Measurements from ENCODE around the gene OR14I1.

The OR14I1 gene

DNA sequence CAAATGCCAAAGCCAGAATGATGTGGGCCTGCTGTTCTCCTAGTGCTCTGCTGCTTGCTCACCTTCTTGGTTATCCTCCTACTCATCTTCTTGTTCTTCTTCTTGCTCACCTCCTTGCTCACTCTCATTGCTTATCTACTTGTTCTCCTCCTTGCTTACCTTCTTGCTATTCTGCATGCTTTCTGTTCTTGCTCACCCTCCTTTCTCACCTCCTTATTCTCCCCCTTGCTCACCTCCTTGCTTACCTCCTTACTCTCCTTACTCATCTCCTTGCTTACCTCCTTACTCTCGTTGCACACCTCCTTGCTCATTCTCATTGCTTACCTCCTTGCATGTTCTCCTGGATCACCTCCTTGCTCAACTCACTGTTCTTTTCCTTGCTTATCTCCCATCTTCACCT is at the start of gene OR14I1:
TSS of gene OR14I1 (minus strand) at position 53 of the 400 bp plus-strand sequence.
- no peak for DNase-seq (ENCODE audit: low spot score)

DNA sequence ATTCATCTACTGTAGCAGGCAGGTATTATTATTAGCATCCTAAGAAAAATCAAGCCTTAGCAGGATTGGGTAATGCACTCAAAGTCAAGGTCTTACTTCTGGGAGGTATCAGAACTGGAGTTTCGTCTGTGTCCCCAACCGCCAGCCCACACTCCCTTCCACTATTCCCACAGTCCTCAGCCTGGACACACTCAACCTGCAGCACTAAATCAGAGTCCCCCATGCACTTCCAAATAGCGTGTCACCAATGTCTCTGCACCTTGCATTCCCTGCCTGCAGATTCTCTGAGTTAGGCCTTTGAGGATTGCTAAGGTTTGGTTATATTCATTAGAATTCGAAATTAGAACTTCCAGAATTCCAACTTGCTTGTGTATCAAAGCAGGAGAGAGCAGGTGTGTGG is 49.1 kb upstream of the OR14I1 start:
- no peak for DNase-seq (ENCODE audit: low spot score)

DNA sequence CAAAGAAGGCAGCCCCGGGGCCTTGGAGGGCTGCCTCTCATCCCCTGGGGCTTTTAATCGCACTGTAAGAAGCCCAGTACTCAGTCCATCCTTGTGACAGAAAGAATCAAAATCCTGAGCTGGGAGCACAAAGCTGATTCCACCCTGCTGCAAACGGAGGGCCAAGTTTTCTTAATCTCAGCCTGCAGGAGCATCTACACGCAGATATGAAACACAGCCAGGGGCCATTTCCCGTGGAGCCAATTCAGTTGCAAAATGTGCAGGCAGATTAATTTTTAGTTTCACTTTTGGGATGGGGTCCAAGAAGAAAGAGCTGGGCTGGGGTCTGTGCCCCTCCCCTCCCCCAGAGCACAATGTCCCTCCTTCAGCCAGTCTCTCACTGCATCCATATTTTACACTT is 48.6 kb upstream of the OR14I1 start:
- no peak for DNase-seq (ENCODE audit: low spot score)

DNA sequence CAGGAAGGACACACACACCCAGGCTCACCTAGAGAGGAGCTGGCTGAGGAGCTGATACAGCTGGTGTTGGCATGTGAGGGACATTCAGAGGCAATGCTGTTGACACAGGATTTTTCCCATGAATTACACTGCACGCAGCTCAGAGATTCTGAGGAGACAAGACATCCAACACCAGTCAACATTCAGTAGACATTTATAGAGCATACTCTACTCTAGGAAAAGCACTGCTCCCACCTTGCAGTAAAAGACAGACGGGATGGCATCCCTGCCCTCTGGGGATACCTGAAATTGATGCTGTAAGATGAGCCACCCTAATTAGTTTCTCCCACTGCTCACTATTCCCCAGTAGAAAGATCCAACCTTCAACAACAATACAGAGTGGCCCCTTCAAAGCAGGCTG is 47.9 kb upstream of the OR14I1 start:
- no peak for DNase-seq (ENCODE audit: low spot score)

DNA sequence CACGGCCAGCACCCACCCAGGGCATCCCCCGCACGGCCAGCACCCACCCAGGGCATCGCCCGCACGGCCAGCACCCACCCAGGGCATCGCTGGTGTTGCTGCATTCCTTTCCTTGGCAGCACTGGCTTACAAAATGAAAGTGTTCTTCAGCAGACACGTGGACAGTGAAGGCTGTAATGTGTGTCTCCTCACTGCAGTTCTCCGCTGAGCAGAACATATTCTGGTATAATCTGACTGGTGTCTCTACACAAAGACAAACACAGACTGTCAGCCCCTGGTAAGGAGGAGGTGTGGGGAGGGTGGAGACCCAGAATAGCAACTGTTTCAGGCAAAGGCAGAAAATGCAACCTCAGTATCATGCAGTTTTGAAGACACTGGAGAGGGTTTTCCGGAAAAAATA is 45.6 kb upstream of the OR14I1 start:
- DNase-seq (ENCODE audit: low spot score) = no peak

DNA sequence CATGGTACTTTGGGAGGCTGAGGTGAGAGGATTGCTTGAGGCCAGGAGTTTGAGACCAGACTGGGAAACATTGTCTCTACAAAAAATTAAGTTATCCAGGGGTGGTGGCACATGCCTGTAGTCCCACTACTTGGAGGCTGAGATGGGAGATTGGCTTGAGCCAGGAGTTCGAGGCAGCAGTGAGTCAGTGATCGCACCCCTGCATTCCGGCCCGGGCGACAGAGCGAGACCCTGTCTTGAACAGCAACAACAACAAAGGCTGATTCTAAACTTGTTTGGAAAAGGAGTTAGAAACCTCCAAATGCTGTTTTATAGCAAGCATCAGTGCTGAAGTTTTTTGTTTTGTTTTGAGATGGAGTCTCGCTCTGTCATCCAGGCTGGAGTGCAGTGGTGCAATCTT is 38.3 kb upstream of the OR14I1 start:
- no peak for DNase-seq (ENCODE audit: low spot score)

DNA sequence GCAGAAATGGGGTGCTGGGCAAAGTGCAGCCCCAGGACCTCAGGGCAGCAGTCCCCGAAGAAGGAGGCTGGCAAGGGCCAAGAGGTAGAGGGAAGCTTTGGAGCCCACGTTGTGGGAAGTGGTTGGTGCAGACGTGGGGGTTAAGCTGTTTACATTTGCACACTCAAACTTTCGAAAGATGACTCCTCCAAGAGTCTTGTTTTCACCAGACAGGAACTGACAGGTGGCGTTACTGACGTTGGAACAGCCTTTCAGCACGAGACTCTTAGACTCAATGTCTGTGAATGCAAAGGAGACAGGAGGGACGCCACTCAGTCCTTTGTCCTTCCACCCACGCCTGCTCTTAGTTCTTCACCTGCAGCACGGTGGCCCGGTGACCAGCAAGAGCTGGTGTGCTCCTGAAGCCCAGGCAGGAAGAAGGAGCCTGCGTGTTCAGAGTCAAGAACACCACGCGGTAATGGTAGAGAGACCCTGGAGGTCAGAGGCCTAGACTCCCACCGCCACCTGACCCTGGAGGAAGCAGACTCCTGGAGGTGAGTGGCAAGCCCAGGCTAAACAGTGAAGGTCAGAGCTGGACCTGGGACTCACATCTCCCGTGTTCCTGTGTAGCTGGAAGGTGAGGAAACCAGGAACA is 37.1 kb upstream of the OR14I1 start:
- no peak for DNase-seq (ENCODE audit: low spot score)

DNA sequence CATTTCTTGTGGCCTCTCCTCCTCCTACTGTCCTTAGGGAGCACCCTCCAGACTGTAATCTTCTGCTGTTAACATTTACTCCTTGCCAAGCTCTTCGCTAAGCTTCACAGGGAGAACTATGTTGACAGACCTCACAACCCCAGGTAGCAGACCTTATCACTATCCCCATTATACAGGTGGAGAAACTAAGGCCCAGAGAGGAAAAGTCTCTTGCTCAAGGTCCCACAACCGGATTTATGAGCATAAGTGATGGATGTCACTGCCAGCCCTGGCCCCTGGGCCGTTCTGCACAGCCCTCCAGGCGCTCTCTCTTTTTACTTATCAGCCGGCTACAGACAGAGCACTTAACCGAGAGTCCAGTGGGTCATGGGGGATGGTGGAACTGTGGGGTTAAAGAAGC is 34.9 kb upstream of the OR14I1 start:
- no peak for DNase-seq (ENCODE audit: low spot score)

DNA sequence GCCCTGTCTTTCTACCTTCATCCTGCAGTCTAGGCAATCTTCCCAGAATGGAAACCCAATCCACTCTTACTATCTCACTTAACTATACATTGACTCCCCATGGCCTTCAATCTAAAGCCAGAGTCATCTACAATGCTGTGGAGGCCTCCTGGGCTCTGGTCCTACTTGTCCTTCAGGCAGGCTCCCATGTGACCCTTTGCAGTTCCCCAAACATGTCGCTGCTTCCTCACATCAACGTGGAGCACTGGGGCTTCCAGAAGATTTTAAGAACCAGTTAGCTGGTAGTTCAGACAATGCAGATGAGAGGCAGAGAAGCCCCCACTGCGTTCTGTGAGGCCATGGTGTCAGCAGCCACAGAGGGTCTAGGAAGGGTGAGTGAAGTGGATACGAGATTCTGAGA is 34.4 kb upstream of the OR14I1 start:
- no peak for DNase-seq (ENCODE audit: low spot score)

DNA sequence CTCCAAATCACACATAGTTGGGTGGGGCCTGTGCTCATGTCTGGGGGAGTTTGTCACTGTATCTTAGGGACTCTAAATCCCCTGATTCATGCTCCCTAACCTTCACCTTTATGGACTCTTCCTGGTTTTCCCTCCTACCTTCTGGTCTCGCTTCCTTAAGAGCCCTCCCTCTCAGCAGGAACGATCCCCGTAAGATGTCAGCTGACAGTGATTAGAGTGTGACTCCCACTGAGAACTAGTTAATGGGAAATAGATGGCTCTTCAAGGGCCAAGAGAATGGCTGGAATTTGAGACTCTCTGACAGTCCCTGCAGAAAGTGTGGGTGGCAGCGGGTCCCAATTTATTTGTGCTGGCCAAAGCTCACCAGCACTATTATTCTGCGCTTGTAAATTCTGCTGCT is 31.0 kb upstream of the OR14I1 start:
- DNase-seq (ENCODE audit: low spot score) = no peak

DNA sequence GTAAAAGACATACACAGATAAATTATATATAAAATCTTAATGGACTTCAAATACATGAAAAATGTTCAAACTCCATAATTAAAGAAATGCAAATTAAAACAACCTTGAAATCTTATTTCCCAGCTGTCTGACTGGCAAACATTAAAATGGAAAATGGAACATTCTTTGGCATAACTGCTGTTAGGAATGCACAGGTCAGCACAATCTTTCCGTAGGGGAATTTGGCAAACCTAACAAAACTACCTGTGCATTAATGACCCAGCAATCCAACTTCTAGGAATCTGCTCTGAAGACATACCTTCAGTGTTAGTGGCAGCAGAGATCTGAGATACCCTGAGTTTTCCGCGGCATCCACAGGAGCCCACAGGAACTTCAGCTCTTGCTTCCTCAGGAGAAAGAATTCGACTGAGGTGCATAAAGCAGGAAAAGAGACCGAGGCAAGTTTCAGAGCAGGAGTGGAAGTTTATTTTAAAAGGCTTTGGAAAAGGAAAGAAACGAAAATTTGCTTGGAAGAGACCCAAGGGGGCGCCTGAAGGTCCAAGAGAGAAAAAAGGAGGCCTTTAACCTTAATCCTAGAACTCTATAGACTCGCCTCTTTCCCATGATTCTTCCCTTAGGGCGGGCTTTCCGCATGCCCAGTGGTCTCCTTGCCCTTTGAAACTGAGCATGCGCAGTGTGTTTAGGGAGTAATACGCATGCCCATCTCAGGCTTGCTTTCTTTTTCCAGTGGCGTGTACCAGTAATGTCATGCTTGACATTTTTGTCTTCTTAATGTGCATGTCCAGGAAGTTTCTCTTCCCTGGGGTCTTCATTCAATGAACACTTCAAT is 28.2 kb upstream of the OR14I1 start:
- DNase-seq (ENCODE audit: low spot score) = no peak

DNA sequence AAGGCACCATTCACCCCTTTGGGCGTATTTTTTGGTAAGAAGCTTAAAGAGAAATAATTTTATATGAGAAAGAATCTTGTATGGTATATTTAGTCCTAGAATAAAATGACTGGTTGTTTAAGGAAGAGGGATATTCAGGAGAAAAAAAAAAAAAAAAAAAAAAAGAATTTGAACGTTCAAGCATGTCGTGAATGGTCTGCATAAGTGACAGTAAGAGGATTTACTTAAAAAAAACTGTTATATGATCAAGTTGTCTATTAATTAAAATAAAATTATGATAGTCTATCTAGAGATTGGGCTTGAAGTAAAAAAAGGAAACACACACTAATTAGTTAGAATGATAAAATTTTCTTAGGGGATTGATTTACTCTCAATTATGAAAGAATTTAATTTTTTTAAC is 11.7 kb upstream of the OR14I1 start:
- DNase-seq (ENCODE audit: low spot score) = no peak

DNA sequence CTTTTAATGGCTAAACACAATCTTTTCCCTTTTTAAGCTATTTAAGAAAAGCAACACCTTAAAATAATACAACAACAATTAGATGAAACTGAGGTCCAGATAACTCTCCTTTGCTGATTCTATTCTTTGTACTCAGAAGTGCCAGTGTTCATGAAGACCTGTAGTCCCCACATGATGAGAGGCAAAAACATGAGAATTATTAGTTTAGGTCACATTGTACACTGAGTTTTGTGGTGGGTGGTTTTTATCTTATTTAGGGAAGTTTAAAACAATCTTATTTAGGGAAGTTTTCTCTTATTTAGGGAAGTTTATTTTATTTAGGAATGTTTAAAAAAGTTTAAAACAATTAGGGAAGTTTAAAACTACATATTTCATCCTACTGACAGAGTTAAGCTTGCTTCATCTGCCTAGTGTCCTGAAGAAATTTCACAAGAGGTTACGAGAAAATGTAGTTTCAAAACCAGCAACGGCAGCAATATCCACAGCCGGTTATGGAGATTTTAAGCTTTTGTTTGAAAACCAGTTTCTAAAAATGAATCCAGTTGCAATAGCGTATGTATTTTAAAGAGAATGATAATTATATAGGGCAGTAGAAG is 7.8 kb upstream of the OR14I1 start:
- DNase-seq (ENCODE audit: low spot score) = no peak

DNA sequence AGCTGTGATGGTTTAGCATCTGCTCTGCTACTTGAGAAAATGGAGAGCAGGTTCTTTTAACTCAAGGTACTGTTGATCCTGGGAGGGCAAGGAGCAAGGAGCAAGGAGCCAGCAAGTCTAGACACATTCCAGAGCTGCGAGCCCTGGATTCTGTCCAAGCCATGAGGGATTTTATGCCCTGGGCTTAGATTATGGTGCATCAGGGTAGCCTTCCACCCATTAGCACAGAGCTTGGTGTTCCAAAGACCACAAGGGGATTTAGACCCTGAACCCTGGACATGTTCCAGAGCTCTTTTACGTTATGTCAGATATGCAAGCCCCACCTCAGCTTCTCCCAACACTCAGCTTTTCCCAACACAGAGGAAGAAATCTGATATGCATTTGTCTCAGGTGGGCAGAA is 2.0 kb upstream of the OR14I1 start:
- DNase-seq (ENCODE audit: low spot score) = no peak

DNA sequence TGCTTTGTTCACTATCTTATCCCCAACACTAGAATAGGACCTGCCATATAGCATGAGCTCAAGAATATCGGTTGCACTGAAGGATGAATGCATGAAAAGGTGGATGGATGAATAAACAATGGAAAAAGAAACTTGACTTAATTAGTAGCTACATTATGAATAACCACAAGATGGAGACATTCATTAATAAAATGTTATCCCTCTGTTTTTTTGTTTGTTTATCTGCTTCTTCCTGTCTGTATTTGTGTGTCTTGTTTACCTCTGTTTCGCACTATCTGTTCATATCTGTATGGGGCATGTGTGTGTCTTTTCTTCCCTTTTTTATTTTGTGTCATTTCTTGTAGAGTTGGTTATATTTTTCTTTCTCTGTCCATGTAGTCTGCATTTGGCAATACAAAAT is 1.1 kb upstream of the OR14I1 start:
- DNase-seq (ENCODE audit: low spot score) = no peak

DNA sequence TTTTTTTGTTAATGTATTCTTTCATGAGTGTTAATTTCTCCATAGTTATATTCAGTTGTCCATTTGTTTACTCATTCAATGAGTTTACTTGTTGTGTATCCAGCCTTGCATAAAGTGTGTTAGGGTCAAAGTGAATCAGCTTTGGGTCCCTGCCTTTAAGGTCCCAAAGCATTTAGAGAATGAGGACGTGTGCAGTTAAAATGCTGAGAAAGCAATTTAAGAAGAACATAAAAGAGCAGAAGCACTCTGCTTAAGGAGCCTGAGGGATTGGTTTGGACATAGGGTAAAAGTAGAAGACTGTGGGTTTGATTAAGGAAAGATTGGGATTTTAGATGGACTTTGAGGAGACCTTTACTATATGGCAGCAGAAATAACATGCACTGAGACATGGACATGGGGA is 3.5 kb downstream of the OR14I1 start:
- no peak for DNase-seq (ENCODE audit: low spot score)

DNA sequence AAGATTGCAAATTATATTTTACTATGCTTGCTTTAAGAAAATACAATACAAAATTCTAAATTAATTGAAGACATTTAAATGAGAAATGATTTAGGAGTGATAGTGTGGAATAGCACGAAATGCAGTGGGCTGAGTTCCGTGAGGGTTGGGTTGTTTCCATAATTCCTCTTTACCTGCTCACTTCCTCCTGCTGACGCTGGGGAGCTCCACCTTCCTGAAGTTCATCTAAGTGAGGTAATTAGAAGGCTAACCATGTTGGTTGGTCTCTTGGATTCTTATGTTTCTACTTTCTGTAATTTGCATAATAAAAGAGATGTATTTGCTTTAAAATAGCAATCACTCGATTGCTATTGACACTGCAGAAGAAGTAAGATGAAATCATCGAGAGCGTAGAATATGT is 4.7 kb downstream of the OR14I1 start:
- no peak for DNase-seq (ENCODE audit: low spot score)

DNA sequence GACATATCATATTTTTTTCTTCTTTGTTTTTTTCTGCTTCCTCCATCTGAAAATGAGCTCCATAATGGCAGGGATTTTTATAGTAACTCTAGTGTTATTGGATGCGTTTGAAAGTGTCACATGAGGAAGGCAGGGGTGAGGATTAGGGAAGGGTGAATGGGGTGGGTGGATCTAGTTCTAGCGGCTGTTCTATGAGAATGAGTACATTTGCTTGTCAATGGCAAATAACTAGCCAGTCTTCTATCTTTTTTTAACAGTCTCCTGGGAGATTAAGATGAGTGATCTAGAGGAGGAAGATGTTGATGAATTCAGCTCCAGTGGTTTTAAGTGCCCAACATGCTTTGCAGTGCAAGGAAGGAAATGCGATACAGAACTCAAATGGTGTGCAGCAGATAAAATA is 5.8 kb downstream of the OR14I1 start:
- no peak for DNase-seq (ENCODE audit: low spot score)

DNA sequence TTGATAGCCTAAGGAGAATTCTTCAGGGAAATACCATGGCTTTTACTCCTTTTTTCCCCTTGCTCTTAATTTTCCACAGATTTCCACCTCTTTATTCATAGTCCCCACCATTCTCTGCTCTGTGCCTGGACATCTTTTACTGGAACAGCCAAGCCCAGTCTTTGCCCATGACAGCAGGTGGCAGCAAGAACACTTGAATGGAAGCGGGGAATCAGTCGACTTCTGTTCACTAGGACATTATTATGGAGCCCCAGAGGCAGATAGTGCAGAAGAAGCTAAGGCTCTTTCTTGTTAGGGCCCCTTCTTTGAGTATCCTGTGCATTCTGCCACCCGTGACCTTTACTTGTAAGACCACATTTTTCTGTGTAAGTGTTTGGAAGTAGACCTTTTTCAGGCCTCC is 6.3 kb downstream of the OR14I1 start:
- no peak for DNase-seq (ENCODE audit: low spot score)

DNA sequence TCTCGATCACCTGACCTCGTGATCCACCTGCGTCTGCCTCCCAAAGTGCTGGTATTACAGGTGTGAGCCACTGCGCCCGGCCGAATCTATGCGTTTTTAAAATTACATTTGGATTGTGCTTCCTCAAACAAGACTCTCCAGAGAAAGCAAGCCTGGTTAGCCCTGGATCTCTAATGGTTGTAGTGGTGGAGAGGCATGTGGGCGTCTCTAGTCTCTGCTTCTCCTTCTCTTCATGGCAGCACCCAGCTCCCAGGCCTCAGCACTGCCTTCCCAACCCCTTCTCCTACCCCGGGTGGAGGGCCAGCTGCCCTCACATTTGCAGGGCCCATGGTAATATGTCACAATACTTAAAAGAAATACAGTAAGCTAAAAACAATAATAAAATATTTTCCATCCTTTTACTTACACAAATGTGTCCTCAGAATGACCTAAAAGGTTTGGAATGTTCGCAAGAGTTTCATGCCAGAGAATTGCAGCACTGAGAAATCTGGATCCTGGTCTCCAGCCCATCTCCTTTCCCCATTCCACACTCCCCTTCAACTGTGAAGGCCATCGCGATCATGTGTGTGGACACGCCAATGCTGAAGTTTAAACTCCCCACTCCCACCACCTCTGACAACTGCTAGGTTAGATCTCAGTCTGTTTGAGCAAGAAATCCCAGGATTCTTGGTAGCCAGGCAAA is 7.0 kb downstream of the OR14I1 start:
- no peak for DNase-seq (ENCODE audit: low spot score)

DNA sequence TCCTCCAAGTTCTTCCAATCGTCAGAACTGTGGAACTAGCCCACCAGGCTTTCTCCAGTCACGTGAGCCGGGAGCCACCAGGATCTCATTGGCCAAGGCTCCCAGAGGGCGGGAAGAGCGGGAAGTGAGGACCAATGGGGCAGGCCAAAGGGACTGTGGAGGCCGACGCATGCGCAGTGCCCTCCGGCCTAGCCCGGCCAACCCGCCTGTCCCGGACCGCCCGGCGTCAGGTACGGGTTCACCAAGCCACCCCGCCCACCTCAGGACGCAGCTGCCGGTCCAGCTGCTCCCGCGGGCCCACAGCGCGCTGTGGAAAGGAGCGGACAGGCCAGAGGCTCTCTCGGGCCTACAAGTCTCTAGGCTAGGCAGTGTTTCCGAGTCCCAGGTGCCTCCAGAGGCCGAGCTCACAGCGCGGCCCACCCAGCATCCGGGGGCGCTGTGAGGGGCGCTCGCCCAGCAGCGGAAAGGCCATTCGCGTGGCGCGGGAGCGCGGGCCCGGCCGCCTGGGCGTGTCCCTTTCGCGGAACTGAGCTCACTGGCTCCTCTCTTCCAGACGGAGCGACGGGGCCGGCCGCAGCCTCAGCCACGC is 10.9 kb downstream of the OR14I1 start:
- DNase-seq (ENCODE audit: low spot score) = no peak

DNA sequence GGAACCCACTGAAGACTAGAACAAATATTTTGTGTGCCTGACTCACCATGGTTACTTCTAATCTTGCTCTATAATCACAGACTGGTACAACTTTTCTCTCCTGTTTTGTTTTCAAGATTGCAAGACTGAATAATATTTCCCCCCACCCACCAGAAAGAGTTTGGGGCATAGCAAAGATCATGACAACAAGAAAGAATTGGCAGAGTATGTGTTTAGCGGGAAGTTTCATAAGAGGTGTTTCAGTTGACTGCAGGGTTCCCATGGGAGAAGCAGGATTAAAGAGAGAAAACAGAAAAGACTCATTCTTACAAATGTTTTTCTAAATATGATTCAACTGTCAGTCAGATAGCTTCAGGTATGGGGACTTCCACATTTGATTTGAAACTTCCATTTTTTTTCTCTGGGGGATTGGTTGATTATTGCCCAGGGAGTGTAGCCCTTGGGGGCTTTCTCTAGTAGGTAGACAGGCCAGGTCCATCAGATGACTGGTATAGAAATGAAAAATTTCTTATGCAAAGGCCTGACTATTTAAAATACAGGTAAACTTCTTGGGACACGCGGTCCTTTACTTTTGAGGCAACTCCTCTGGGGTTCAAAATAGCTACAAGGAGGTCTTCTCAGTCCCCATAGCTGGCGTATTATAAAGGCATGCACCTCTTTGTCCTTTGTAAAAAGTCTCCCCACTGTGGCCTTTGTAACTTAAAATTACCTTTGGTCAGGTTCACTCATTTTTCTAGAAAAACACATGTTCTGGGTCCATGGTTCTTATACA is 13.9 kb downstream of the OR14I1 start:
- DNase-seq (ENCODE audit: low spot score) = no peak

Data from kidney capillary endothelial cell (primary cell).